ENCODE data around the gene DMC1. TPM values are rescaled to one million over a fixed set of nuclear protein-coding genes. Genes with fewer than 3 reads are reported as not detected.

The DMC1 gene
- total and polyA plus RNA-seq, 10 of the 15 experiments (the other 5 are each of a cell fraction or from before 2014, with no cell fraction given), result 1.0 to 21.0 (median 4.5) TPM

DNA sequence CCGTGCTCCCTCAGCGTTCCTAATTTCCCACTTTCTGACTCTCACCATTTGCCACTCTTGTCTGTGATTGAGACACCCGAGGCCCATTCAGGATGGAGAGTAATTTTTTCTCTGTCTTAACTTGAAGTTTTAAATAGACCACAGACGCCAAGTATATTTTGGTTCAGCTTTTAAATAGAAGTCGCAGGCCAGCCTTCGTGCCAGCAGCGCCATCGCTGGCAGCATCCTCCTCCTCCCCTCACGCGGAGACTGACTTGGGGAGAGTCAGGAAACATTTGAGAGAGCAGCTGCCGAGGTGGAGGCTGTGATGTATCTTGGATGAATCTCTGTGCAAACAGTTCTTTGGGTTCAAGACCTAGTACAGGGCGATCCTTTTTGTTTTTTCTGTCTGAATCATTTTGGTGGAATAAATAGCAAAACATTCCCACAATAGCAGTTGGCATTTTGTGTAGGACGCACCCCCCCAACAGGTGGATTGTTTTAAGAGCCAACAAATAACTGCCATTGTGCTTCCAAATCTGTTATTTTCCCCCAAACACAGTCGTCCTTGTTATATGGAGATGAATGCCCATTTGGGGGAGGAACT lies 889 bp upstream of the DMC1 start (continued):
- TF ChIP-seq, protein P1, sequence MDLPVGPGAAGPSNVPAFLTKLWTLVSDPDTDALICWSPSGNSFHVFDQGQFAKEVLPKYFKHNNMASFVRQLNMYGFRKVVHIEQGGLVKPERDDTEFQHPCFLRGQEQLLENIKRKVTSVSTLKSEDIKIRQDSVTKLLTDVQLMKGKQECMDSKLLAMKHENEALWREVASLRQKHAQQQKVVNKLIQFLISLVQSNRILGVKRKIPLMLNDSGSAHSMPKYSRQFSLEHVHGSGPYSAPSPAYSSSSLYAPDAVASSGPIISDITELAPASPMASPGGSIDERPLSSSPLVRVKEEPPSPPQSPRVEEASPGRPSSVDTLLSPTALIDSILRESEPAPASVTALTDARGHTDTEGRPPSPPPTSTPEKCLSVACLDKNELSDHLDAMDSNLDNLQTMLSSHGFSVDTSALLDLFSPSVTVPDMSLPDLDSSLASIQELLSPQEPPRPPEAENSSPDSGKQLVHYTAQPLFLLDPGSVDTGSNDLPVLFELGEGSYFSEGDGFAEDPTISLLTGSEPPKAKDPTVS (IDR thresholded peaks at IDR 0.05; ENCODE audit: low read depth, low read length), result no peak

DNA sequence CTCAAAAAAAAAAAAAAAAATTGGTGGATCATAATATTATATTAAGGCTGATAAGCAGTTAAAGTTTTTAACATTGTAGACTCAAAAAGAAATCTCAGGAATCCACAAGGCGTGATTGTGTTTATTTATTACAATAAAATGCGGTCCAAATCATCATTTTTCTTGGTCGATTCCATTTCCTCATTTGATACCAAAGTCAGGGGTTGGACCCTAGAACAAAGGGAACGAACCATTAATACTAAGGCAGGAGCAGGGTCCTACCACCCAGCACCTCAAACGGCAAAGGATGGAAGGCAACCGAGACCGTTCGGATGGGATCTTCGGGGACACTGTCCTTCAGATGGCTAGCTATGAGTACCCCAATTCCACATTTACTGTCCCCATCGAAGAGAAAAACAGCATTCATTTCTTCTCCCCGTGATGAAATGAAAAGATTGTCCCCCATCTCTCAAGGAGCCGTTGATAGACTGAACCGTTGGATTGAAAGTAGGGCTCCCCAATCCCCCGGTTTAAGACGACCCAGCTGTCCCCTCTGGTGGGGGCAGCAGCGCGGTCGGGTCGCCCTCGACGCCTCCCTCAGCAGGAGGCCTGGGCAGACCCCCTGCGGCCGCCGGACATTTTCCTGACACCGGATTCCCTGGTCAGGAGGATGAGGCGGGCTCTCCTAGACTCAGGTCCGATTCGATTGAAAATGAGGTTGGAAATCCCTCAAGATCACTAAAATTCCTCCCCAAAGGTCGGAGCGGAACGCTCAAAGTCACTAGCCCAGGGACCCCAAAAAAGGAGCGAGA lies 607 bp downstream of the DMC1 start:
- H3K4me1 ChIP-seq (ENCODE audit: control insufficient read depth, insufficient read depth, low read length), result peaks cover 7% of the 10 kb centered on the region; the same call in 1 of the 2 replicates
- H3K79me2 ChIP-seq (ENCODE audit: control insufficient read depth, insufficient read depth, low read length), result no peaks in the 10 kb centered on the region
- ChIA-PET CTCF (interaction anchor here (0.6 kb wide), 1 partner anchor 70 kb away, joined by 3 read pairs; no protein-coding TSS in a partner anchor), SMC1A (ENCODE audit: uncharacterized antibody, unreplicated experiment) (no interaction called here), RAD21 (ENCODE audit: unreplicated experiment) (interaction anchor here (0.6 to 4.9 kb wide), 2 partner anchors 516 to 517 kb away, joined by 3 to 49 read pairs; no protein-coding TSS in a partner anchor), POLR2A (interaction anchor here (0.6 to 1.1 kb wide), 2 partner anchors 133 to 279 kb away, joined by 3 to 4 read pairs; no protein-coding TSS in a partner anchor)
- FAIRE-seq, result no peak
- no peaks in the 10 kb centered on the region for H4K20me1 ChIP-seq (ENCODE audit: control insufficient read depth, insufficient read depth)
- no peaks in the 10 kb centered on the region for H3K9me3 ChIP-seq (replicated peaks; ENCODE audit: control insufficient read depth, insufficient read depth, low read length)
- TF ChIP-seq ASH2L (IDR thresholded peaks at IDR 0.05; ENCODE audit: borderline replicate concordance, low read depth), result no peak
- peak; percentile 45 for TF ChIP-seq GATAD2B (conservative IDR thresholded peaks at IDR 0.05; ENCODE audit: low read depth)
- TF ChIP-seq CHD2 (IDR thresholded peaks at IDR 0.05; ENCODE audit: borderline replicate concordance, low read depth, low read length), result 0 out of 2 replicates have a peak, but pooled peaks have one; percentile 19
- 0 out of 4 replicates have a peak, but pooled peaks of 1 of the 2 experiments have one; percentile 13 for TF ChIP-seq SRF (IDR thresholded peaks at IDR 0.05; ENCODE audit: low read depth in 2 of 2, low read length in 2 of 2)
- 0 out of 4 replicates have a peak, but pooled peaks of 1 of the 2 experiments have one; percentile 18 for TF ChIP-seq IKZF2 (IDR thresholded peaks at IDR 0.05)
- TF ChIP-seq IKZF1 (conservative IDR thresholded peaks at IDR 0.05), result 0 out of 2 replicates have a peak, but pooled peaks have one; percentile 17
- TF ChIP-seq ZNF24 (IDR thresholded peaks at IDR 0.05), result 0 out of 2 replicates have a peak, but pooled peaks have one; percentile 11
- no peak for TF ChIP-seq BMI1 (IDR thresholded peaks at IDR 0.05; ENCODE audit: borderline replicate concordance)
- TF ChIP-seq IRF3 (IDR thresholded peaks at IDR 0.05), result no peak
- no peaks in the 10 kb centered on the region for H3K36me3 ChIP-seq (ENCODE audit: control insufficient read depth in 2 of 2, insufficient read depth in 2 of 2, low read length in 1 of 2)
- peak overlapping the region; percentile 55 for H3K27ac ChIP-seq (ENCODE audit: control insufficient read depth, insufficient read depth)
- peak overlapping the region; percentile 87 for H3K4me2 ChIP-seq (ENCODE audit: control insufficient read depth, insufficient read depth)
- peak overlapping the region; percentile 77 for H3K4me3 ChIP-seq
- ATAC-seq, result peak; percentile 6; the same call in 2 of the 3 replicates
- no peaks in the 10 kb centered on the region for H3K27me3 ChIP-seq (replicated peaks in 1 of 2; ENCODE audit: control insufficient read depth in 2 of 2, insufficient read depth in 2 of 2, low read length in 1 of 2)
- intact Hi-C loops (cut with micrococcal nuclease; ENCODE audit: unreplicated experiment), result no loop called here
- peak overlapping the region; percentile 95 for H2AFZ ChIP-seq (ENCODE audit: control insufficient read depth, low read depth, low read length)
- 26% methylated on average over 32 of the region's 32 CpGs for WGBS (ENCODE audit: insufficient coverage, insufficient replicate concordance, low lambda C conversion rate, missing lambda C conversion rate)
- BruUV-seq (replicated peaks), result TSS peak; percentile 97
- in situ Hi-C loops (cut with MboI), result no loop called here
- peak overlapping the region; percentile 76 for H3K9ac ChIP-seq (ENCODE audit: control insufficient read depth, insufficient read depth, low read length)
- no peak for DNase-seq (ENCODE audit: low read depth, low spot score)

Data from GM12878 (cell line).